ES-I3 (cell line): ENCODE data around the gene ALDH3B1.

Experiments
- H3K36me3 ChIP-seq: 2 replicates; pipeline ENCODE4 v1.6.1; 2013; ENCODE audit warnings: mild to moderate bottlenecking, low read length, control low read depth, moderate library complexity; ENCODE audit not compliant: insufficient read depth
- H3K4me1 ChIP-seq: 2 replicates; pipeline ENCODE4 v1.6.1; 2013; ENCODE audit warnings: mild to moderate bottlenecking, control low read depth, low read length; ENCODE audit not compliant: insufficient read depth
- H3K9ac ChIP-seq: 2 replicates; pipeline ENCODE4 v1.6.1; 2013; ENCODE audit warnings: low read depth, mild to moderate bottlenecking, low read length, moderate library complexity
- H3K9me3 ChIP-seq: 2 replicates; pipeline ENCODE4 v1.6.1; 2013; ENCODE audit warnings: mild to moderate bottlenecking, low read length, moderate library complexity; ENCODE audit not compliant: control insufficient read depth, insufficient read depth

ALDH3B1 gene

DNA sequence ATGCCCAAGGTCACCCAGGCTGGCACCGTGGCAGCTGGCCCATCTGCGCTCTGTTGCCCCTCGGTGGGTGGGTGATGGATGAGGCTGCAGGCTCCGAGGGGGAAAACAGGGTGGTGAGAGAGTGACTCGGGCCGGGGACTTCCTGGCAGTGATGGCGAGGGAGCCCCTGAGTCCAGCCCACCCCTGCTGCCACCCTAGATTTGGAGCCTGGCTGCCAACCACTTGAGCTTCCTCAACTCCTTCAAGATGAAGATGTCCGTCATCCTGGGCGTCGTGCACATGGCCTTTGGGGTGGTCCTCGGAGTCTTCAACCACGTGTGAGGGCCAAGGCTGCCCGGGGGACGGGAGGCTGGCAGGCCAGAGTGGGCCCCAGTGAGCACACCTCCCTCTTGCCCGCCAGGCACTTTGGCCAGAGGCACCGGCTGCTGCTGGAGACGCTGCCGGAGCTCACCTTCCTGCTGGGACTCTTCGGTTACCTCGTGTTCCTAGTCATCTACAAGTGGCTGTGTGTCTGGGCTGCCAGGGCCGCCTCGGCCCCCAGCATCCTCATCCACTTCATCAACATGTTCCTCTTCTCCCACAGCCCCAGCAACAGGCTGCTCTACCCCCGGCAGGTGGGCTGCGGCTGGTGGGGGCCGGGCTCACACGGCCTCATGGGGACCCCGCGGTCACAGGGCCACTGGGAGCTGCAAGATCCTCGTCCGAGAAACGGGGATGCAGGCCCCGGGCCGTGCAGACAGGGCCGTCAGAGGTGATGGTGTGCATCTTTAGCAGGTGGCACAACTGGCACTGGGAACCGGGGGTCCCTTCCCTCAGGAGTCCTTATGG lies 38.8 kb downstream of the ALDH3B1 start:
- Histone ChIP-seq H3K36me3 (no peaks in the 10 kb centered on the region; the same call in none of the 2 replicates), H3K9me3 (no peaks in the 10 kb centered on the region), H3K9ac (no peak overlapping the region), H3K4me1 (peaks cover 3% of the 10 kb centered on the region; the same call in 1 of the 2 replicates)

DNA sequence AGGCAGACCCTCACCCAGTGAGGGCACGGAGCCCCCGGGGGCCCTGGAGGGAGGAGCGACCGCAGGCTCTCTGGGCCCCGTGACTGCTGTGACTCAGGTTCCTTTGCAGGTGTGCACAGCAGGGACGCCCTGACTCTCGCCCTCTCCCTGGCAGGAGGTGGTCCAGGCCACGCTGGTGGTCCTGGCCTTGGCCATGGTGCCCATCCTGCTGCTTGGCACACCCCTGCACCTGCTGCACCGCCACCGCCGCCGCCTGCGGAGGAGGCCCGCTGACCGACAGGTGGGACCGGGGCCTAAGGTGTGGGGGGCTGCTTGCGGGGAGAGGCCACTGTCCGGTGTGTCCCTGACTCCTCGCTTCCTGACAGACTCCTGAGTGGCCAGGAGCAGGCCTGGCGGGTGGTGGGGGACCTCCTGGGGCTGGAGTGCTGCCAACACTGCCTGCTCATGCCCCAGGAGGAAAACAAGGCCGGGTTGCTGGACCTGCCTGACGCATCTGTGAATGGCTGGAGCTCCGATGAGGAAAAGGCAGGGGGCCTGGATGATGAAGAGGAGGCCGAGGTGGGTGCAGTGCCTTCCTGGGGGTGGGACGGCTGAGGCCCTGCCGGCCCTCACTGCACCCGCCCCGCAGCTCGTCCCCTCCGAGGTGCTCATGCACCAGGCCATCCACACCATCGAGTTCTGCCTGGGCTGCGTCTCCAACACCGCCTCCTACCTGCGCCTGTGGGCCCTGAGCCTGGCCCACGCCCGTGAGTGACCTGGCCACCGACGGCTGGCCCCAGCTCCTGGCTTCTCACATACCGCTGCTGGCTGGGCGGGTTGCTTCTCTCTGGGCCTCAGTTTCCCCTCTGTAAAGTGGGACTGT lies 39.6 kb downstream of the ALDH3B1 start:
- no peak overlapping the region for H3K9ac ChIP-seq
- no peaks in the 10 kb centered on the region for H3K9me3 ChIP-seq
- H3K4me1 ChIP-seq = no peaks in the 10 kb centered on the region
- H3K36me3 ChIP-seq = no peaks in the 10 kb centered on the region; the same call in none of the 2 replicates

DNA sequence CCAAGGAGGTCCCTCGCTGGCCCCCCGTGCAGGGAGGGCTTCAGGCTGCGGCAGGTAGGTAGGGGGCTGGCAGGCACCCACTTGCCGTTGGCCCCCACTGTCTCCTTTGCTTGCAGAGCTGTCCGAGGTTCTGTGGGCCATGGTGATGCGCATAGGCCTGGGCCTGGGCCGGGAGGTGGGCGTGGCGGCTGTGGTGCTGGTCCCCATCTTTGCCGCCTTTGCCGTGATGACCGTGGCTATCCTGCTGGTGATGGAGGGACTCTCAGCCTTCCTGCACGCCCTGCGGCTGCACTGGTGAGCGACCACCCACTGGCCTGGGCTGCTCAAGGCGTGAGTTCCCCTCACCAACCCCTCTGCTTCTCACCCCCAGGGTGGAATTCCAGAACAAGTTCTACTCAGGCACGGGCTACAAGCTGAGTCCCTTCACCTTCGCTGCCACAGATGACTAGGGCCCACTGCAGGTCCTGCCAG lies 40.3 kb downstream of the ALDH3B1 start:
- Histone ChIP-seq H3K9ac (no peak overlapping the region), H3K36me3 (no peaks in the 10 kb centered on the region; the same call in none of the 2 replicates), H3K9me3 (no peaks in the 10 kb centered on the region), H3K4me1 (no peaks in the 10 kb centered on the region)

DNA sequence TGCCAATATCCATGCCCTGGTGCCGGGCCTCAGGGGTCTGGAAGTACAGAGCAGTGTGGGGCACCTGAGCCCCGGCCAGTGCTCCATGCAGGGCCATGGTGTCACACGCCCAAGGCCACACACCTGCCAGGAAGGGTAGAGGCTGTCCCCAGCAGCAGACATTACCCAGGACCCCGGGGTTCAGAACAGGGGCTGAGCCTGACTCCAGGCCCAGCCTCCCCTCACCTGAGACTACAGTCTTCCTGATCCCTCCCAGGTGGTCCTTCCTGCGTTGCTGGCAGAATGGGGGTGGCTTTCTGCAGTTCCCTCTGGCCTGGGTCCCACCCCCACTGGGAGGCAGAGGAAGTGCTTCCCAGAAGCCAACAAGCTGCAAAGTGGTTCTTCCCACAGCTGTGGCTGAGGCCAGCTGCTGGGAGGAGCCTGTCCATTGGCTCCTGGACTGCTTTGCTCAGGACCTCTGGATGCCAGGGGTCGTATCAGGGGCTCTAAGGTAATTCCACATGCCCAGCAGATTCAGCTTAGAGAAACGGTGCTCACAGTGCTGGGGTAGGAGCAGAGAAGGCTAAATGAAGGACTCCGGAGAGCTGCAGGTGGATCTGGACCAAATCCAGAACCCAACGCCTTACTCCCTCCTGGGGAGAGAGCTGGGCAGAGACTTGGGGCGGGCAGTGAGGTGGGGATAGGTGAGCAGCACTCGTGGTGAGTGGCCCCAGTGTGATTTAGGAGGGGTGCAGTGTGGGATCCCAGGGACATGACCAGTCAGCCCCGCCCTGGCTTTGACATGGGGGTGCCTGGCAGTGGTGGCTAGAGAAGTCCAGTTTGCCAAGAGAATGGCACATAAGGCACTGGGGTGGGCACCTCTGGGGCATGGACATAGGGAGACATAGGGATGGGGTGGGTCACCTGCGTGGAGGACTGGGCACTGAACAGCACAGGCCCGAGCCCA lies 41.3 kb downstream of the ALDH3B1 start:
- H3K4me1 ChIP-seq = no peaks in the 10 kb centered on the region
- no peaks in the 10 kb centered on the region; the same call in none of the 2 replicates for H3K36me3 ChIP-seq
- H3K9me3 ChIP-seq = no peaks in the 10 kb centered on the region
- H3K9ac ChIP-seq = no peak overlapping the region

DNA sequence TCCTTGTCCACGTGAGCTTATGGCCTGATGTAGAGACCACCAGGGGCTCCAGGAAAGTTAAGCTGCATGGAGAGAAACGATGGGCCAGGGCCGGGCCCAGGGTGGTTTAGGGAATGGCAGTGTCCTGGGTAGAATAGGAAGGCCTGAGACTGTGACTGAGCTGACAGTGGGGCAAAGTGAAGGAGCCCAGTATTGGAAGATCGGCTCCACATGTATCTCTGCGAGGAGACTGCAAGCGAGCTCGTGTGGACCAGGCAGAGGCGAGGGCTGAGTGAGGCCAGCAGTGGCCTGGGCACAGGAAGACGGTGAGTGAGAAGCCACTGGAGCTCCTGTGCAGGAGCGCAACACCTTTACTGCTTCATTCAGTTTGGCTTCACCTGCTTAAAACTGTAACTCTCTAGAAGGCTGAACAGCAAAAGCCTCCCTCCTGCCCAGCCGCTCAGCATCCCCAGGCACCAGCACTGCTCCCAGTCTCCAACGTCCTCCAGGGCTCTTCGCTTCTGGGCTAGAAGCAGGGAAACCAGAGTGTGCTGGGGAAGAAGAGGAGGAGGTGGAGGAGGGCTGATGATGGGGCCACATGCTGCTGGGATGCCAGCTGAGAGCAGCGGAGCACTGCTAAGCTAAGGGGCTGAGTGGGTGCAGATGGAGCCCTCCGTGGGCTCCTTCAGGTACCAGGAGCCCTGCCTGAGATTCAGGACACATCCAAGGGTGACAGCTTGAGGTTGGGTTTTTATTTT lies 42.2 kb downstream of the ALDH3B1 start:
- no peaks in the 10 kb centered on the region; the same call in none of the 2 replicates for H3K36me3 ChIP-seq
- H3K9ac ChIP-seq = no peak overlapping the region
- no peaks in the 10 kb centered on the region for H3K9me3 ChIP-seq

DNA sequence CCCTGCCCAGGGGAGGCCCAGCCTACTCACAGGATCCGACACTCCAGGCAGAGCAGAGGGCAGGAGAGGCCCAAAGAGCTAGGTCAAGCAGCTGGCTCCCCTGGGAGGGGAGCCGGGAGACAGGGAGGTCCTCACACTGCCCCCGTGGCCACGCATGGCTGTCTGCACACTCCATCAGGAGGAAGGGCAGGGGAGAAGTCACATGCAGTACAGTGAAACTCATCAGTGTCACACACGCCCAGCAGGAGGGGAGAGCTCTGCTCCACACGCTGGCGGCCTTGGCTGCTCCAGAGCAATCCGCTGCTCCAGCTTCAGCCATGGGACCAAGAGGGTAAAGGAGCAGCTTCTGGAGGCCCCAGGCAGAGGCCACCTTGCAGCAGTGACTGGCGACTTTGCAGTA lies 43.0 kb downstream of the ALDH3B1 start:
- H3K36me3 ChIP-seq = no peaks in the 10 kb centered on the region; the same call in none of the 2 replicates
- no peaks in the 10 kb centered on the region for H3K9me3 ChIP-seq
- H3K4me1 ChIP-seq = no peaks in the 10 kb centered on the region
- H3K9ac ChIP-seq = no peak overlapping the region

More for the DNA sequence above, 42.2 kb downstream of the ALDH3B1 start:
- no peaks in the 10 kb centered on the region for H3K4me1 ChIP-seq

DNA sequence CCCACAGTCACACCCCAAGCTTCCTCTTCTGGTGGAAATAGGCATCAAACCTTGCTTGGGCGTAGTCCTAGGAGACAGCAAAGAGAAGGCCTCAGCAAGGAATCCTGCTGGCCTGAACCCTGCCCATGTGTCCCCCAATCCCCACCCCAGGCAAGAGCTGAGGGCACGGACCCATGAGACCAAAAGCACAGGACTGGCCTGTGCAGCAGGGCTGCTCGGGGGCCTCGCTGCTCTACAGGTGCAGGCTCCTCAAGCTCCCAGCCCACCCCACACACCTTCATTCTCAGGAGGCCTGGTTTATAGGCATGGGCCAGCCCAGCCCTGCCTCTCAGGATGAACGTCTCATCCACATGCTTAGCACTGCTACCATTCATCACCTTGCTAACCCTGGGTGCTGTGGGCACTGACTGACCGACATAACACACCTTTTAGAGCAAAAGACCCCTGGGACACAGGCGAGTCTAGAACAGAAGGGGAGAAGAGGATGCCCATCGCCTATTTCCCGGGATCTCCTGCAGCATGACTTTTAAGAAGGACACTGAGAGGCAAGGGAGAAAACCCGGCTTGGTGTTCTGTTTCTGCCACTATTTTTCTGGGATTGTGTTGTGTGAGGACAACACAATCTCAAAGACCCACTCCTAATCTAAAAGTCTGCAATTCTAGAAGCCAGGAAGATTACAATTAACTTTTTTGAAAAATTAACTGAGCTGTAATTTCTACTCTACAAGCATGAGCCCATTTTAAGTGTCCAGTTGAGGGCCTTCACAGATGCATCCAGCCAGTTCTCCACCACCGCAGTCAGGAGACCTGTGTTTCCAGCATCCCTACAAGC lies 44.1 kb downstream of the ALDH3B1 start:
- Histone ChIP-seq H3K36me3 (no peaks in the 10 kb centered on the region; the same call in none of the 2 replicates), H3K9me3 (no peaks in the 10 kb centered on the region), H3K9ac (no peak overlapping the region), H3K4me1 (no peaks in the 10 kb centered on the region)

DNA sequence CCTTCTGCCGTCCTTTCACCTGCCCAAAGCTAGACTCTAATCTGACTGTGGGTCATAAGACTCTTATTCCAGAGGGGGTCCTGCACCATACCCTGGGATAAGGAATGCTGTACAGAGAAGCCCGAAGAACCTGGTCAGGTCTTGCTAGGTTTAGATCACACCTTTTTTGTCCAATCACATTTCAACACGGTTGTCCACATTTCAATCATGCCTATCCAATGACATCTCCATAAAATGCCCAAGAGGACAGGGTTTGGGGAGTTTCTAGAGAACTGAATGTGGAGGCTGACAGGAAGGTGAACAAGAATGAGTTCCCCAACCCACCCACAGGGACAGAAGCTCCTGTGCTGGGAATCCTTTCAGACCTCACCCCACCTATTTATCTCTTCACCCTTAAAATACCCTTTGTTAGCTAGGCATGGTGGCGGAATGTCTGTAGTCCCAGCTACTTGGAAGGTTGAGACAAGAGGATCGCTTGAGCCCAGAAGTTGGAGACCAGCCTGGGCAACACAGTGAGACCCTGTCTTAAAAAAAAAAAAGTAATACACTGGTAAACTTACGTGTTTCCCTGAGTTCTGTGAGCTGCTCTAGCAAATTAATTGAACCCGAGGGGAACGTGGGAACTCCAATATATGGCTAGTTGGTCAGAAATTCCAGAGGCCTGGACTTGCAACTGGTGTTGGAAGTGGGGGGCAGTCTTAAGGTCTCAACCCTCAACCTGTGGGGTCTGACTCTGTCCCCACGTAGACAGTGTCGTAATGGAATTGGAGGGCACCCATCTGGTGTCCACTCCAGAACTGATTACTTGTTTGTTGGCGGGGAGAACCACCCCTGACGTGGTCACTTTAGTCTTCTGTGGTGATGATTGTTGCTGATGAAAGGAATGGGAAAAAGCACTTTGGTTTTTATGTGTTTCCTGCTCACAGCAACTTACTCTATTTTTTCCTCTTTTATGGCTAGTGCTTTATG lies 46.5 kb downstream of the ALDH3B1 start:
- H3K36me3 ChIP-seq = peaks cover 5% of the 10 kb centered on the region
- H3K9me3 ChIP-seq = no peaks in the 10 kb centered on the region
- H3K4me1 ChIP-seq = no peaks in the 10 kb centered on the region
- no peak overlapping the region for H3K9ac ChIP-seq

DNA sequence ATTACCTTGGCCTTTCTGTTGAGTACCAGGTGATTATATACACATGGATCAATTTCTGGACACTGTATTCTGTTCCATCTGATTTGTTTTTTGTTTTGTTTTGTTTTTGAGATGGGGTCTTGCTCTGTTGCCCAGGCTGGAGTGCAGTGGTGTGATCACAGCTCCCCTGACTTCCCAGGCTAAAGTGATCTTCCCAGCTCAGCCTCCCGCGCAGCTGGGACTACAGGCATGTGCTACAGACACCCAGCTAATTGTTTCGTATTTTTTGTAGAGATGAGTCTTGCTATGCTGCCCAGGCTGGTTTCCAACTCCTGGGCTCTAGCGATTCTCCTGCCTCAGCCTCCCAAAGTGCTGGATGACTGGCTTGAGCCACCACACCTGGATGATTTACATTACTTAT lies 47.7 kb downstream of the ALDH3B1 start:
- H3K4me1 ChIP-seq = no peaks in the 10 kb centered on the region
- no peak overlapping the region for H3K9ac ChIP-seq
- H3K9me3 ChIP-seq = no peaks in the 10 kb centered on the region
- H3K36me3 ChIP-seq = peaks cover 12% of the 10 kb centered on the region

DNA sequence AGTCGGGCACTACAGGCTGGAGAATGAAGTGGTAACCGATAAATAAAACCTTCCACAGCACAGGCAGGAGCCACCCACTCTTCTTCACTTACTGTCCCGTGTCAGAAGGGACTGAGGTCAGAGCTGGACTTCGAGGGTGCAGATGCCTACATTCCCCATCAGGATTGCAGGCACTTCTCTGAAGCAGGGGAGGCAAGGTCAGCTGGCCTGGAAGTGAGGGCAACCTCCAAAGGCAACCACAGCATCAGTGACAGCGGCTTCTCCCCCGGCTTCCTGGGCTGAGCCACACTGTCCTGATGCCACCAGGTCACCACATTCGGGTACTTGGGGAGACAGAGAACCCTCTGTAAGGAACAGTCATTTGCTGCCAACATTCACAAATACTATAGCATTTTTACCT lies 51.4 kb downstream of the ALDH3B1 start:
- H3K9ac ChIP-seq = no peak overlapping the region
- no peaks in the 10 kb centered on the region for H3K9me3 ChIP-seq
- H3K36me3 ChIP-seq = peaks cover 40% of the 10 kb centered on the region
- H3K4me1 ChIP-seq = no peaks in the 10 kb centered on the region

DNA sequence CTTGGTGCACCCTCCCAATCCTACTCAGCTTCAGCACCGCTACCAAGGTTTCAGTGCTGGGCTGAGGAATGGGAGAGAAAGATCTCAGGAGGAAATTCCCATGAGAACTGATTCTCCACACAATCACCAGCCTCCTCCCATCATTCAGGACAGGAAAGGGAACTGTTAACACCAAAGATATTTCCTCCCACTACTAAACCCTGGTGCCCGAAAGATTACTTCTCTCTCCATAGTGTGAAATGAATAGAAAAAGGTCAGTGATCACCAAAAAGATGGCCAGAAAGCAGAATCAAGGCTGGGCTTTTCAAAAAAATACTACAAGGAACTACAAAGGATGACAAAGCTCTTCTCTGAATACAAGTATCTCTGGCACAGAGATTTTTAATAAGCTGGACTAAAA lies 54.8 kb downstream of the ALDH3B1 start:
- Histone ChIP-seq H3K4me1 (no peaks in the 10 kb centered on the region), H3K36me3 (peaks cover 47% of the 10 kb centered on the region), H3K9ac (no peak overlapping the region), H3K9me3 (no peaks in the 10 kb centered on the region)

DNA sequence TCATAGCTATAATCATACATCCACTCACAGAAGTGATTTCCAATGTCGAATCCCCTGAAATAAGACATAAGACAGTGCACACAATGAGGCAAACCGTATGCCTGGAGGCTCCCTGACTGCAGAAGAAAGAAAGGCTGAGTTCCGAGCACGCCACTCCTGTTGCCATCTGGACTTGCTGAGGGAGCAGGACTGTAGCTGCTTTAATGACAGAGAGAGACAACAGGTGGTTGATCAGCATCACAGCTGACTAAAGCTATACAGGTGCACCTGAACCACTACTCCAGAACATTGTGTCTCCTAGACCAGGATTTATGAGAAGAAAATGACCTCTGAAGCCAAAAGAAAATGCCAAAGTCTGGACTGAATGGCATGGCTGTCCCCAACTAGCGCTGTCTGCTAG lies 55.7 kb downstream of the ALDH3B1 start:
- no peaks in the 10 kb centered on the region for H3K4me1 ChIP-seq
- no peaks in the 10 kb centered on the region for H3K9me3 ChIP-seq
- peaks cover 51% of the 10 kb centered on the region for H3K36me3 ChIP-seq
- H3K9ac ChIP-seq = no peak overlapping the region
